Islet precursor cell (in vitro differentiated cells): ENCODE measurements around the gene GUCY1A2.

Experiments used
- DNase-seq: peaks from one replicate; pipeline ENCODE4 v3.0.0-alpha.2; 2018

Gene GUCY1A2

DNA sequence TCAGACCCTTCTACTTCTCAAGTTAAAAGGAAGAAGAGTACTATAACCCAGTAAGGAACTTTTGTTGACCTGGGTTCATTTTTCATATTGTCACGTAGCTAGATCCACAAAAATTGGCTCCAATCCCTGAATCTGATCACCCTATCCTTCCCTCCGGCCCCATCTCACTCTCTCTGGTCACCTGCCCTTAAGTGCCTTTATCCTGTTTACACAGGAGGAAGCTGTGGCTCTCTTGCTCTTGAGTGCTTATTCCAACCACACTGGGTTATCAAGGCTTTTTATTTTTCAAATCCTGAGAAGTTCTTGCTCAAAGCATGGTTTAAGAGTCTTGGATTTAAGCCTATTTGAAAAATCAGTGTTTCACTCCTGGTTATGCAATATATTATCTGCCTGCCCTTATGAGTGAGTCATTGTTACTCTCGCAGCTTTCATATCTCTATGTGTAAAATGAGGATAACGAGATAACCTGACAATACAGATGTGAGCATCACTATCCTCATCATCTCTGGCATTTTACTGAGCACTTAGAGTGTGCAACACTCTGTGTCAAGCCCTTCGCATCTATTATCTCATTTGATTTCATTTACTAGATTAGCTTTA is 293.9 kb downstream of the GUCY1A2 start:
- DNase-seq = no peak

- DNase-seq = no peak
Measured at GRCh38 chr11:106723071-106723470, 295.2 kb downstream of the GUCY1A2 start.

DNA sequence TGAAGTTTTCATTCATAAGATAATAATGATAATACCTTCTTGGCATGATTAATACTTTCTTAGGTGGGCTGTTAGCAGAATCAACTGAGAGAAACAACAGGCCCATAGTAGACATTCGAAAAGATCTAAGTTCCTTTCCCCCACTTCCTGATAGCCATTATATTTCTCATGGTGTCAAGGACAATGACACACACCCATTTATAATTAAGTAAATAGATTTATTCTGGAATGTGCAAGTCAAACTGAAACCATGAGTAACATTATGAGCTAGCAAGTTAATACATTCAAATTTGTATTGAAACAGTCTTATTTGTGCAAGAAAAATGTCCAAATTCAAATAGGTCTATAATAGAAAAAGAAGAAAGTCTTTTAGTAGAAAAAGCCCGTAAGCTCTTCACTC is 301.1 kb downstream of the GUCY1A2 start:
- no peak for DNase-seq

GRCh38 chr11:106714199-106714598 is 304.1 kb downstream of the GUCY1A2 start:
- no peak for DNase-seq

DNA sequence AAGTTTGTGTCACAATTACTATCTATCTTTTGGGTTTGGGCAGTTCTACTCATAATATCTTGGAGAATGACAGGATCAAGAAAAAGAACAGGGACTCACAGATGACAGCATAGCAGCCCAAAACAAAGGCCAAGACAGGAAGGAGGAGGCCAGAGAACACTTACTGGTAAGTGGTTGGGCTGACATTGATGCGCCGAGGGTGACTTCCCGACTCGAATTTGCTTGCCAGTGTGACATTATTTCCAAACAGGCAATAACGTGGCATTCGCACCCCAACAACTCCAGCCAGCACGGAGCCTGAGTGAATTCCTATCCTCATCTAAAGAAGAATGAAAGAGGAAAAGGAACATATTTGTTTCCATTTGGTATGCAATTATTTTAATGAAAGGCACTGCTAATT is 309.9 kb downstream of the GUCY1A2 start:
- DNase-seq = no peak

DNA sequence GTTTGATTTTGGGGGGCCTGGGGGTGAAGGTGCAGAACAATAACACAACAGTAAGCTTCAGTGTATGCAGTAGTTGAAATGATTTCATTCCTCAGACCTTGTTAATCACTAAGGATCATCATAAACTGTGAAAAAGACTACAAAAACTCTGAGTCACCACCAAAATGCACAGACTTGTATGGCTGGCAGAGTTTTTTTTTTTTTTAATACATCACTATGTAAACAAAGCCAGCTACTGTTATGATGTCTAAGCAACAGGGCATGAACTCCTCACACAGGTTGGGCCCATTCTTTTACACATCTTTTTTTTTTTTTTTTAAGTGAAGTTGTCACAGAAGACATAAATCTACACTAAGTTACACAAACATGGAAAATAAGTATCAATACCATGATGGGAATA is 311.9 kb downstream of the GUCY1A2 start:
- DNase-seq = no peak

DNA sequence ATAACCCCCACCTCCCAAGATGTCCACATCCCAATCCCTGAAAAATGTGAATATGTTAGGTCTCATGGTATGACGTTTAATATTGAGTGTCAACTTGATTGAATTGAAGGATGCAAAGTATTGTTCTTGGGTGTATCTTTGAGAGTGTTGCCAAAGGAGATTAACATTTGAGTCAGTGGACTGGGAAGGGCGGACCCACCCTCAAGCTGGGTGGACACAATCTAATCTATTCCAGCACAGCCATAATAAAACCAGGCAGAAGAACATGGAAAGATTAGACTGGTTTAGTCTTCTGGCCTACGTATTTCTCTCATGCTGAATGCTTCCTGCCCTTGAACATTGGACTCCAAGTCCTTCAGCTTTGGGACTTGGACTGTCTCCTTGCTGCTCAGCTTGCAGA is 315.5 kb downstream of the GUCY1A2 start:
- DNase-seq = no peak

GRCh38 chr11:106697058-106697457 is 321.2 kb downstream of the GUCY1A2 start:
- no peak for DNase-seq

- DNase-seq = no peak
Measured at GRCh38 chr11:106695506-106695905, 322.8 kb downstream of the GUCY1A2 start.

DNA sequence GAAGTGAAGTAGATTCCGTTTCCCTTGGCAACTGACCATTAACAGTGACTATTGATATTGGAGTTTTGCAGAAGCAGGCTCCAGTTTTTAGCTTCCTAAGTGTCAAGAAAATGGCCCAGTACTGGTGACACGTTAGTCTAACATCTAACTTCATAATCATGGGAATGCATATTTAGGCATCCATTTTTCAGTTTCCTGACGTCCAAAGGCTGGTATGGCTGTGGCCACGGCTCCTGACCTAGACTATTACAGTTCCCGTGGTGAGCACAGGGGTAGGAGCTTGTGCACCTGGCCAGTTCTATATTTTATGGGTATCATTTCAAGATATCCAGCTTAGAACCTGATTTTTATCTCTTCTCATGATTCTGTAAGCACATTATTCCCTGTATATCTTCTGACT is 323.8 kb downstream of the GUCY1A2 start:
- no peak for DNase-seq

- no peak for DNase-seq
Measured at GRCh38 chr11:106691807-106692365, 326.4 kb downstream of the GUCY1A2 start.

DNA sequence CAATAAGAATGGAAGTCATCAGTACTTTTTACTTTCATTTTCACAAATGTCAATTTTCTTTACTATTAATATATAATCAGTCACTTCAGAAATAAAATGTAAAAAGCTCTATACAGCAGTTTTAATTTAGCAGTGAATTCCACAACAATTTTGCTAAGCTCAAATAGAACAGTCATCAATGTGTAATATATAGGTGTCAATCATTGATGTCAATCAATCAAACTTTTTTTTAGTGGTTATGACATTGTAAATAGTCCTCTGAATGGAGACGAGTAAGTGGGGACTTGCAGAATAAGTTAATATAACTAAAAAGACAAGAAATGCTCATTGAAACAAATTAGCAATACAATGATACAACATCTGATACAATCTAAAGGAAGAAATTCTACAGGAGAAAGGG is 327.4 kb downstream of the GUCY1A2 start:
- no peak for DNase-seq

GRCh38 chr11:106684944-106685343 is 333.3 kb downstream of the GUCY1A2 start:
- no peak for DNase-seq

- no peak for DNase-seq
Measured at GRCh38 chr11:106683435-106683834, 334.8 kb downstream of the GUCY1A2 start.

DNA sequence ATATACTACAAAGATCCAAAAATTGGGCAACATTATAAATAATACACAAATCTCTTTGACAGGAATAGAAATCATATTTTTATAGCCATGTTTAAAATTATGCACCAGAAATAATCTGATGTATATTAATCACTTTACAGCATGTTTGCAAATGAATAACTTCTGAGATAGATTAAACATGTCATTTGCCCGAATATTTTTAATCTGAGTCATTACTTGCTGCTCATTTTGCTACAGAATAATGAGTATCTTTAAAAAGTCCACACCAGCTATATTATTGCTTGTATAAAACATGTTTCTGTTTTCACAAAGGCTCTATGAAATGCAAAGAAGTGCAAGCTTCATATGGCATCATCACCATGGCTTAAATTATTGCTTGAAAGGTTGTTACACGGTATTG is 336.8 kb downstream of the GUCY1A2 start:
- DNase-seq = no peak

GRCh38 chr11:106679581-106679980 is 338.7 kb downstream of the GUCY1A2 start:
- DNase-seq = no peak

DNA sequence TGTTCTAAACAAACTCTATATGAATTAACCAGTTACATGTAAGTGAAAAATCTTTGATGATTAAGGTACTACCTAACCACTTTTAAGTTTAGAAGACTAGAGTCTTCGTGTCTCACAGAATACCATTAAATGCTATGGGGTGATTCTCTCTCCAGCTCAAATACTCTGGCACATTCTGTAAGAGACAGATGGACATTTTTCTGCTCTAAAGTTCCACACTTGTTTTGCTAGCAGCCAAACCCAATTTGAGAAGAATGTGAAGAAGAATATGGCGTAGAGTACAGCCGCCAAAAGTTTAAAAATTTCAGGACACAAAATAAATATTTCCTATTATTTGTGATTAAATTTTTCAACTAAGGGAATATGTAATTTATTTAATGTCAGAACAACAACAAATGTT is 339.1 kb downstream of the GUCY1A2 start:
- no peak for DNase-seq

GRCh38 chr11:106670069-106670468 is 348.2 kb downstream of the GUCY1A2 start:
- DNase-seq = no peak

DNA sequence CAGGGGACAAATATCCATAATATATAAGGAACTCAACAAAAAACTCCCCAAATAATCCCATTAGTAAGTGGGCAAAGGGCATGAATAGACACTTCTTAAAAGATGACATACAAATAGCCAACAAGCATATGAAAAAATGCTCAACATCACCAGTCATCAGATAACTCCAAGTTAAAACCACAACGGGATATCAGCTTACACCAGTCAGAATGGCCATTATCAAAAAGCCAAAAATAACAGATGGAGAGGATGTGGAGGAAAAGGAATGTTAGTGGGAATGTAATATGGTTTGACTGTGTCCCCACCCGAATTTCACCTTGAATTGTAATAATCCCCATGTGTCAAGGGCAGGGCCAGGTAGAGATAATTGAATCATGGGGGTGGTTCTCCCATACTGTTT is 350.1 kb downstream of the GUCY1A2 start:
- no peak for DNase-seq

DNA sequence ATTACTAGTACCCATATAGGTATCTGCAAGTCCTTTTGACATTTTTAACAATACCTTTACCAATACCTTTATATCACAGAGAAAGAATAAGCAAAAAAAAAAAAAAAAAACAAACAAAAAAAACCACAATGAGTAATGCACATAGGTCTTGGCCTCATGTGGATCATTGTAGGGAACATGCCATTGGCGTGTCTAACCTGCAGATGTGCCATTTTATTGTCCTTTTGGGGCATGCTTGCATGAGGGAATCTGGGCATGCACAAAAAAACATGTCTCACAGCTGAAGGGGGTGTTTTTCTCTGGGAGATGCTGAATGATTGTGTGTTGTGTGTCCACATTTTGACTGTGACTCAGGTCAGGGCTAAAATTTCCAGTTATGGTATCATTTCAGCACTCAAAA is 361.6 kb downstream of the GUCY1A2 start:
- DNase-seq = no peak

- DNase-seq = no peak
Measured at GRCh38 chr11:106644824-106645223, 373.5 kb downstream of the GUCY1A2 start.

GRCh38 chr11:106642331-106642730 is 375.9 kb downstream of the GUCY1A2 start:
- no peak for DNase-seq

GRCh38 chr11:106632283-106632682 is 386.0 kb downstream of the GUCY1A2 start:
- no peak for DNase-seq

- no peak for DNase-seq
Measured at GRCh38 chr11:106627694-106628093, 390.6 kb downstream of the GUCY1A2 start.

DNA sequence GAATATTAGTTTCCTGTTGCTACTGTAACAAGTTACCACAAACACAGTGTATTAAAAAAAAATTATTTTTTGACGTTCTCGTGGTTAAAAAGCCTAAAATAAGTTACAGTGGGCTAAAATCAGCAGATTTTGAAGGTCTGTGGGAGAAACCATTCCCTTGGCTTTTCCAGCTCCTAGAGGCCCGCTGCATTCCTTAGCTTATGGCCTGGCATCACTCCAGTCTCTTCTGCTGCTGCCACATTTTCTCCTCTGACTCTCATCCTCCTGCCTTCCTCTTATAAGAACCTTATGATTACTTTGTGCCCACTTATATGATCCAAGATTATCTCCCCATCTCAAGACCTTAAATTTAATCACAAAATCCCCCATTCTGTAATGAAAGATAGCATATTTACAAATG is 392.7 kb downstream of the GUCY1A2 start:
- no peak for DNase-seq
